OCI-LY7 (cell line): ENCODE data around the gene CAPSL. TPM values are rescaled to one million over a fixed set of nuclear protein-coding genes. Genes with fewer than 3 reads are reported as not detected.

Source experiments
- BruUV-seq: library from RNA; stranded (reverse); fragments of 400-500 nt; replicated peaks from 2 replicates; lab custom pipeline; 2021; lab: Mats Ljungman, UMichigan
- CTCF ChIA-PET: fragments of 300-600 bp; sonication (Branson Sonifier 250); formaldehyde crosslinking; loops from one replicate; lab custom pipeline; 2022; ENCODE audit warnings: antibody characterized with exemption; ENCODE audit not compliant: unreplicated experiment; lab: Charles Lee
- POLR2A ChIA-PET: fragments of 300-600 bp; sonication (Branson Sonifier 250); formaldehyde crosslinking; loops from one replicate; lab custom pipeline; 2022; ENCODE audit warnings: antibody characterized with exemption; lab: Charles Lee
- DNase-seq: peaks from one replicate; pipeline ENCODE4 v3.0.0-alpha.2; 2015; ENCODE audit warnings: low spot score
- H2AFZ ChIP-seq: fragments of 200-600 bp; sonication (generic), shearing (Covaris generic); 2 replicates; pipeline ENCODE4 v1.6.1; 2014; ENCODE audit warnings: mild to moderate bottlenecking, antibody characterized with exemption, low read length, moderate library complexity
- H3K27ac ChIP-seq: fragments of 200-600 bp; sonication (generic); 2 replicates; pipeline ENCODE4 v1.5.1; 2014; ENCODE audit warnings: mixed run types, low read depth, mild to moderate bottlenecking, moderate library complexity, low read length, inconsistent platforms; ENCODE audit not compliant: poor library complexity, severe bottlenecking
- H3K36me3 ChIP-seq: fragments of 200-600 bp; sonication (generic); 2 replicates; pipeline ENCODE4 v1.6.1; 2014; ENCODE audit warnings: mild to moderate bottlenecking, antibody characterized with exemption, low read length, moderate library complexity, mixed read lengths; ENCODE audit not compliant: insufficient read depth
- H3K4me1 ChIP-seq: fragments of 200-600 bp; sonication (generic); 2 replicates; pipeline ENCODE4 v1.5.1; 2014; ENCODE audit warnings: mild to moderate bottlenecking, low read length; ENCODE audit not compliant: insufficient read depth, poor library complexity, severe bottlenecking
- H3K4me2 ChIP-seq: fragments of 200-600 bp; sonication (generic); 2 replicates; pipeline ENCODE4 v1.6.1; 2014; ENCODE audit warnings: mild to moderate bottlenecking, low read length
- H3K4me3 ChIP-seq: fragments of 200-600 bp; sonication (generic); 2 replicates; pipeline ENCODE4 v1.5.1; 2014; ENCODE audit warnings: mild to moderate bottlenecking, low read depth, low read length; ENCODE audit not compliant: poor library complexity, severe bottlenecking
- H3K79me2 ChIP-seq: fragments of 200-600 bp; sonication (generic); 2 replicates; pipeline ENCODE4 v1.6.1; 2016; ENCODE audit warnings: low read depth, mild to moderate bottlenecking, low read length, moderate library complexity, mixed read lengths; ENCODE audit not compliant: insufficient read depth
- H3K9me2 ChIP-seq: fragments of 200-600 bp; sonication (generic); 2 replicates; pipeline ENCODE4 v1.6.1; 2016; ENCODE audit warnings: mild to moderate bottlenecking, low read length, mixed read lengths; ENCODE audit not compliant: insufficient read depth
- H3K9me3 ChIP-seq: fragments of 200-600 bp; sonication (generic); 2 replicates; pipeline ENCODE4 v1.6.1; 2014; ENCODE audit warnings: mild to moderate bottlenecking, mixed run types, low read length, mixed read lengths
- H4K20me1 ChIP-seq: fragments of 200-600 bp; sonication (generic); 2 replicates; pipeline ENCODE4 v1.6.1; 2014; ENCODE audit warnings: mild to moderate bottlenecking, antibody characterized with exemption, low read length, moderate library complexity, mixed read lengths; ENCODE audit not compliant: insufficient read depth
- CTCF ChIP-seq: fragments of 200-600 bp; sonication (generic); conservative IDR thresholded peaks from 2 replicates; pipeline ENCODE4 v1.5.1; 2014; ENCODE audit warnings: mild to moderate bottlenecking, antibody characterized with exemption, low read length, moderate library complexity, mixed read lengths
- EZH2phosphoT487 ChIP-seq: fragments of 200-600 bp; sonication (generic); IDR thresholded peaks from 2 replicates; pipeline ENCODE4 v1.6.1; 2018; ENCODE audit warnings: low read depth, borderline replicate concordance, mild to moderate bottlenecking, mixed run types, antibody characterized with exemption, low read length, moderate library complexity, mixed read lengths
- intact Hi-C: fragments of 100-400 bp; cut with micrococcal nuclease; formaldehyde crosslinking; loops from one replicate; pipeline ENCODE4 v1.10.0; 2022; ENCODE audit not compliant: unreplicated experiment
- total RNA-seq, 2 experiments: library from RNA; depleted of rRNA in 1 of 2; stranded (reverse); fragments of >200 nt in 1 of 2; shearing (Covaris generic) in 1 of 2; gene quantifications; 2 replicates each; pipeline ENCODE4 v1.2.3, GENCODE V29; 2014 to 2022

The CAPSL gene
- total RNA-seq, 2 experiments from 2014 or later, result 4.7 TPM; not detected in 1

GRCh38 chr5:35954175-35954574, 15.8 kb upstream of the CAPSL start:
- no peak for DNase-seq
- intact Hi-C loops, result no loop called here

GRCh38 chr5:35947085-35947484, 8.7 kb upstream of the CAPSL start:
- CTCF ChIA-PET, result no interaction called here
- no TSS peak for BruUV-seq
- POLR2A ChIA-PET, result no interaction called here

More at GRCh38 chr5:35954175-35954574, 15.8 kb upstream of the CAPSL start:
- ChIA-PET CTCF (no interaction called here), POLR2A (no interaction called here)
- TF ChIP-seq CTCF (no peak), EZH2phosphoT487 (no peak)
- BruUV-seq, result no TSS peak
- no peaks in the 10 kb centered on the region for H3K4me1 ChIP-seq
- no peak overlapping the region for H2AFZ ChIP-seq
- H3K4me2 ChIP-seq, result no peak overlapping the region
- H3K4me3 ChIP-seq, result no peak overlapping the region
- no peaks in the 10 kb centered on the region for H3K9me2 ChIP-seq
- H4K20me1 ChIP-seq, result no peaks in the 10 kb centered on the region
- H3K27ac ChIP-seq, result no peak overlapping the region
- no peaks in the 10 kb centered on the region for H3K36me3 ChIP-seq
- no peaks in the 10 kb centered on the region for H3K9me3 ChIP-seq
- no peaks in the 10 kb centered on the region for H3K79me2 ChIP-seq

More at GRCh38 chr5:35947085-35947484, 8.7 kb upstream of the CAPSL start:
- no peak overlapping the region for H2AFZ ChIP-seq
- H4K20me1 ChIP-seq, result no peaks in the 10 kb centered on the region
- H3K27ac ChIP-seq, result no peak overlapping the region
- TF ChIP-seq EZH2phosphoT487 (no peak), CTCF (no peak)
- no peaks in the 10 kb centered on the region for H3K36me3 ChIP-seq
- H3K4me2 ChIP-seq, result no peak overlapping the region
- no peaks in the 10 kb centered on the region for H3K9me3 ChIP-seq
- H3K79me2 ChIP-seq, result no peaks in the 10 kb centered on the region
- H3K9me2 ChIP-seq, result no peaks in the 10 kb centered on the region
- H3K4me1 ChIP-seq, result no peaks in the 10 kb centered on the region
- H3K4me3 ChIP-seq, result no peak overlapping the region
- intact Hi-C loops, result loop anchor here (10.0 kb wide), 1 partner anchor 702 kb away; no protein-coding TSS in a partner anchor
- no peak for DNase-seq
